OCI-LY1 (cell line): Measurements from ENCODE around the gene GNAO1.

ENCODE experiments used
- EZH2 ChIP-seq: fragments of 200-600 bp; sonication (generic), shearing (Covaris generic); IDR thresholded peaks from 2 replicates; pipeline ENCODE4 v1.8.0; 2017; ENCODE audit warnings: borderline replicate concordance, mixed run types, mild to moderate bottlenecking, antibody characterized with exemption, low read length, moderate library complexity, mixed read lengths
- TF ChIP-seq, protein P1 (sequence below): fragments of 200-600 bp; sonication (generic), shearing (Covaris generic); IDR thresholded peaks from 2 replicates; pipeline ENCODE4 v1.5.1; 2017; ENCODE audit warnings: mild to moderate bottlenecking, antibody characterized with exemption, low read length, moderate library complexity, mixed read lengths

DNA sequence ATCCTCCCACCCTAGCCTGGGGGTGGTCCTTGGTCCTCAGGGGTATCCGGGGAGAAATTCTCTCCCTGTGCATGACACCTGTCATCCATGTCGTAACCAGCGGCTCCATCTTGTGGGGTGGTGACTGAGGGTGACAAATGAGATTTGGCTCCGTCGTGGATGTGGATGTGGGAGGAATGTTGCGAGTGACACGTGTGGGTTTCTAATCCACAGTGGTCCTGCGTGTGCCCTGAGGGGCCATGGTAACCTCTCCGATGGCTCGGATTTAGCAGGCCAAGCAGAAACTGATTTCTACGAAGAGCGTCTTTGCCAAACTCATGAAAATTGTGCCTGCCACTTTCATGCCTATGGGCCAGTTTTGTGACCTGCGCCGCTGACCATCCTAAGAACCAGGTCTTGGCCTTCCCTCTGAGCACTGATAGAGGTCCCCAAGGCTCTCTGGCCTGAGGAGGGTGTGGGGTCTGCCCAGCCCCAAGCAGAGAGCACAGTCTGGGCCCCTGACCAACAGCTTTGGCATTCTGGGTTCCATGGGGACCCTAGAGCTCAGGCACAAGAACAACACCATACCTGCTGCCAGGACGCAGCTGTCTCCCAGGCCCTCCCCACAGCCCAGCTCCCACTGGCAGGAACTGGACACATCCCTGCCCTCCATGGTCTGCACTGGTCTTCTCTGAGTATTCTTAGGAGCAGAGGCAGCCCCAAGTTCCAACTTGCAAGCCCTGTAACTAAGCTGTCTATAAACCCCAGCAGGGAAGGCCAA lies 155.0 kb downstream of the GNAO1 start:
- TF ChIP-seq, protein P1, sequence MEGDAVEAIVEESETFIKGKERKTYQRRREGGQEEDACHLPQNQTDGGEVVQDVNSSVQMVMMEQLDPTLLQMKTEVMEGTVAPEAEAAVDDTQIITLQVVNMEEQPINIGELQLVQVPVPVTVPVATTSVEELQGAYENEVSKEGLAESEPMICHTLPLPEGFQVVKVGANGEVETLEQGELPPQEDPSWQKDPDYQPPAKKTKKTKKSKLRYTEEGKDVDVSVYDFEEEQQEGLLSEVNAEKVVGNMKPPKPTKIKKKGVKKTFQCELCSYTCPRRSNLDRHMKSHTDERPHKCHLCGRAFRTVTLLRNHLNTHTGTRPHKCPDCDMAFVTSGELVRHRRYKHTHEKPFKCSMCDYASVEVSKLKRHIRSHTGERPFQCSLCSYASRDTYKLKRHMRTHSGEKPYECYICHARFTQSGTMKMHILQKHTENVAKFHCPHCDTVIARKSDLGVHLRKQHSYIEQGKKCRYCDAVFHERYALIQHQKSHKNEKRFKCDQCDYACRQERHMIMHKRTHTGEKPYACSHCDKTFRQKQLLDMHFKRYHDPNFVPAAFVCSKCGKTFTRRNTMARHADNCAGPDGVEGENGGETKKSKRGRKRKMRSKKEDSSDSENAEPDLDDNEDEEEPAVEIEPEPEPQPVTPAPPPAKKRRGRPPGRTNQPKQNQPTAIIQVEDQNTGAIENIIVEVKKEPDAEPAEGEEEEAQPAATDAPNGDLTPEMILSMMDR = no peak
- TF ChIP-seq EZH2 = no peak
